Activated CD4-positive, alpha-beta T cell treated with anti-CD3 and anti-CD28 coated beads for 1 hour (primary cell): ENCODE measurements around the gene PXDN.
"Not testable (repeated sequence)": the region's sequence is repeated elsewhere in the genome, so short reads cannot be mapped to it uniquely, and the experiment has no call there.

Experiments used
- DNase-seq: peaks from one replicate; pipeline ENCODE4 v3.0.0-alpha.2; 2020

The PXDN gene

DNA sequence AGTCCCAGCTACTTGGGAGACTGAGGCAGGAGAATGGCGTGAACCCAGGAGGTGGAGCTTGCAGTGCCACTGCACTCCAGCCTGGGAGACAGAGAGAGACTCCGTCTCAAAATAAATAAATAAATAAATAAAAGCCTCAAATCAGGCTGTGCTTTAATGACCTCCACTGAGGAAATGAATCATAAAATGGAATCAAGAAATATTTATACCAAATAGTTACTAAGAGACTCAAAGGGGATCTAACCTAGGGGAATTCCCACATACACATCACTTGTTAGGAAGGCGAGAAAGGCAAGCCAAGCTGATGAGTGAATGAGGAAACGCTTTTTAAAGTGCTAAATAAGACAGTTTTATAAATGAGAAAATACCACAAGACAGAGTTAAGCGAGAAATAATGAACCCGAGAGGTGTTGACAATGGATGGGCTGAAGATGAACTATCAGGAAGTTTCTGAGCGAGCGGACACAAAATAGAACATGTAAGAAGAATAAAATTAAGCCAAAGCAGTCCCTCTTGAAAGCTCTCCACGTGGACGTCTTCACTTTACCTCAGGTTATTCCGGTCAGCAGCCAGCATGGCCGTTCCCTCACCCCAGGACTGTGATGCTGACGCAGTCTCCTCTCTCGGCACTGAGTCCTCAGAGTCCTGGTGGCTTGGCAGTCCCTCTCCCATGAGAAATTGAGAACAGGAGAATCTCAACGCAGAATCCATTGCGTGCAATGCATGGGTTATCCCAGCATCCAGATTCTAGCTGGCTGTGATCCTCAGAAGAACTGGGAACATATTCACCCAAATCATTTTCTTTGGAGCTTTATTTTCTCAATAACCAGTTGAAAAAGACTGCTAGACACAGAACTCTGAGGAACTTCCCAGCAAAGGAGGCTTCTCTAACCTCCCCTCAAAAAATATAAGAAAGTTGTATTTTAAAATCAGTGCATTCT, 22.3 kb downstream of the PXDN start:
- DNase-seq: no peak

DNA sequence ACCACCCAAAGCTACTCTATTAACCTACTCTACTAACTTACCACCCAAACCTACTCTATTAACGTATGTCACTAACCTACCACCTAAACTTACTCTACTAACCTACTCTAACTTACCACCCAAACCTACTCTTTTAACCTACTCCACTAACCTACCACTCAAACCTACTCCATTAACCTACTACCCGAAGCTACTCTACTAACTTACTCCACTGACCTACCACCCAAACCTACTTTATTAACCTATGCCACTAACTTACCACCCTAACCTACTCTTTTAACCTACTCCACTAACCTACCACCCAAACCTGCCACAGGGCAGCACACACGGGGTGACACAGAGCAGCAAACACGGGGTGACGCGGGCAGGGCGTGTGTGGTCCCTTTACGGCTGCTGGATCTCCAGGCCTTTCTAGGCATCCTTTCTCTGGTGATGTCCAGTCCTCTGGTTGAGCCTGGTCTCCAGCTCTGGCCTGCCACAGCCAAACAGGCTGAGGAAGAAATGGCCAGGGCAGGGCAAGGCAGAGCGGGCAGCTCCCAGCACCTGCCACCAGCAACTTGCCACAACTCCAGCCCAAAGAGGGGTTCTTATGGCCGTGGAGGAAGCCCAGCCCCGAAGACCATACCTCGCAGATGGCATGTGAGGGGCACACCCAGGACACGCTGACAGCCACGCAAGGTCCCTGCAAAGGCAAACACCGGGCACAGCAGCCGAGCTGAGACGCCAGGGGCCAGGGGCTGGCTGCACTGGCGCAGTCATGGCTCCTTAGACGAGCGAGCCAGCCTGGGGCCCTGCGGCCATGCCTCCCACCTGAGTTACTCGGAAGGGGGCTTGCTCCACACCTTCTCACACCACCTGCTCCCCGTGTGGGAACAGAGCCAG, 25.7 kb downstream of the PXDN start:
- DNase-seq: no peak

DNA sequence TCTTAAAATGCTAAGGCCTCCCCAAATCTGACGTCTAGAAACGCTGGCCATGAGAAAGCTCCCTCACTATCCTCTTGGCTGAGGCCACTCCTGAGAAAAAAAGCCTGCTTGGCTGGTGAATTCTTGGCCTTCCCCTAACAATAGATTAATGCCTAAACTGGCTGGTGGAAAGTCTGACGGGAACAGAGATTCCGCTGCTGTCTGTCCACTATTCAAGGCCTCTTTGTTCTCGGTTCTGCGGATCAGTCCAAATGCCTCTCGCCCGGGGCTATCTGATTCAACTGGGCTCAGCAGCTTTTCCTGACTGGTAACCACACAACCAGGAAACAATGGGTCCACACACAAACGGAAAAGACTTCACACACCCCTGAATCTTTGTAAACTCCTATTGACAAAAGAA, 27.2 kb downstream of the PXDN start:
- DNase-seq: no peak

DNA sequence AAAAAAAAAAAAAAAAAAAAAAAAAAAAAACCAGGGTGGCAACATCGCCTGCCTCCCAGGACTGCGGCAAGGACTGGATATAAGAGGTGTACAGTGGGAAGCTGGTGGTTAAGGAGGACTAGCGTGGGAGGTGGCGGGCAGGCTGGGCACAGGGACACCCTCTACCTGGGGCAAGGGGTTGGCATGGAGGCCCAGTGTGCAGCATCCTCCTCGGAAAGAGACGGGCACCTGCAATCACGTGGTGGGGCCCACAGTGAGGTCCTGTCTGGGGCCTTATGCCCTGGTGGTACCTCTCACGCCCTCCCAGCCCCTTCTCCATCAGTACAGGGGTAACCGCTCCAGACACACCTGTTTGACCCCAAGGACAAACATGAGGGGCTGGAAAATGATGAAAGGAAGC, 27.9 kb downstream of the PXDN start:
- DNase-seq: no peak

DNA sequence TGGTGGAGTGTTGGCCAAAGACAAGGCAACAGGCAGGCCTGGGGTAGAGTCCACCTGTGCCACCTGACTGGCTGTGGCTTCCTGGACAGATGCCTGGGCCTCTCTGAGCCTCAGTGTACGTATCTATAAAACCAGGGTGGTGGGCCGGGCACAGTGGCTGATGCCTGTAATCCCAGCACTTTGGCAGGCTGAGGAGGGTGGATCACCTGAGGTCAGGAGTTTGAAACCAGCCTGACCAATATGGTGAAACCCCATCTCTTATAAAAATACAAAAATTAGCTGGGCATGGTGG, 28.4 kb downstream of the PXDN start:
- DNase-seq: not testable (repeated sequence)

GRCh38 chr2:1715184-1716013, 28.9 kb downstream of the PXDN start:
- no peak for DNase-seq

DNA sequence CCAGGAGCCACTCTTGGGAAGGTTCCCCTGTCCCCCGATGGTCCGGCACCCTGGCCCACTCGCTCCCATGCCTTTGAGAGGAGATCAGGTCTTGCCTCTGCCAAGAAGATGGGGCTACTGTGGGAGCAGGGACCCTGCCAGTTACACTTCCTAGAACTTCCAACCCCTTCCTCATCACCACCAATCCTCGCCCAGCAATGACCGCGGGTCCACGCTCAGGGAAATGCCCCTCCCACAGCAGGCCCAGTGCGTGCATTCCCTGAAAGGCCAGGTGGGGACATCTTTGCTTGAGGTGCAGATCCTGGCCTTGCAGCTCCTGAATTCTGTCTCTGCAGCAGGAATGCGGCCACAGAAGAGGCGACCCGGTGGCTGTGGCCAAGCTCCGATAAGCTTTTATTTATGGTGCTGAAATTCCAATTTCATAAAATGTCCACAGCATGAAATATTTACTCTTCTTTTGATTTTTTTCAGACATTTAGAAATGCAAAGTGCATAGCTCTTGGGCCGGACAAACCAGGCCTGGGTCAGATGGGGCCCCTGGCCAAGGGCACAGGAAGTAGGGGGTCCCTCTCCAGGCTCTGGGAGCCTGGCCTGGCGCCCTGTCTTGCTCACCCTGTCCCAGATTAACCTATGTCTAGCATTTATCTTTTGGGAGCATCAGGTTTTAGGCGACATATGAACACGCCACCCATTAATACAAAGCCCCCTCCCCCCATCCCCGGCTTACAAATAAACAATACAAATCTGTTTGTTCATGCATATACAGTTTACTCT, 29.8 kb downstream of the PXDN start:
- DNase-seq: no peak

DNA sequence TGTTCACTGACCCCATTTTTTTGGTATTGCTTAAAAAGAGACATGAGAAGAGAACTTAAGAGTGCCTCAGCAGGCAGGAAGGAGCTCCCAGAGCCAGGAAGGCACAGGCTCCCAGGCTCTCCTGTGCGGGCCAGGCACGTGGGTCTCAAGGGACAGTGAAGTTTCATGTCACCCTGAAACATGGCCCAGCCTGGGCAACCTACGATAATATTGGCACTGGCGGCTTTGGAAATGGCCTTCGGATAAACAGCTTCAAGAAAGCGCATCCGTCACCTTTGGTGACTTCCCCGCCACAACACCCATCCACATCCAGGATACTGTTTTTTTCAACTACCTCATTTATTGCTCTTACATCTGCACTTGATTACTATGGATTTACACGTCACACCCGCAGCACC, 30.5 kb downstream of the PXDN start:
- no peak for DNase-seq

DNA sequence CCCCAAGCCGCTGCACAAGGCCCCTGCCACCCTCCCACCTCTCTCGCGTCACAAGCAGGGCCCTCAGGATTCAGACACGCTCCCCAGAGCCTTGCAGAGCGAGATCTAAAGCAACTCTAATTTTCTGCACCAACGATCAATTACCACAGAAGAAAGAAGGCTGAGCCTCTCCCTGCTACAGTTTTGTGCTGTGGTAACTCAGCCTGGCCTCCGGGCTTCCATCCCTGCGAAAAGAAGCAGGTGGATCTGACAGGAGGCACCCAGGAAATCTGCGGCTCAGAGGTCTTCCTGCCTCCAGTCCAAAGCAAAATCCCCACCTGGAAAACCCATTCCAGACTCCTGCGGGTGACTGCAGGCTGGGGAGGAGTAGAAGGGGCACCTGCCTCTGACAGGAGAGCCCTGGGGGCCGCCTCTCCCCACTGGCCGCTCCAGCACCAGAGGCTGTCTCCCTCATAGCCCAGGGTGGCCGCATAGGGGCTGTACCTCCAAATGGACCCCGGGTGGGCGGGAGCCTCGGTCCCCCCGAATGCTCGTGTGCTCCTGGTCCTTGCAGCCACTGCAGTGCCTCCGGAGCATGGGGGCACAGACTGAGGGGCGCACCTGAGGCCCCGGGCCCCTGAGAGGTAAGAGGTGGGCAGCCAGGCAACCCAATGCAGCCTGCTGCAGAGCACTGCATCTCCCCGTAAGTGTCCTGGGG, 31.0 kb downstream of the PXDN start:
- no peak for DNase-seq

- DNase-seq: no peak
These were observed 34.3 kb downstream of the PXDN start for GRCh38 chr2:1709946-1710560.

DNA sequence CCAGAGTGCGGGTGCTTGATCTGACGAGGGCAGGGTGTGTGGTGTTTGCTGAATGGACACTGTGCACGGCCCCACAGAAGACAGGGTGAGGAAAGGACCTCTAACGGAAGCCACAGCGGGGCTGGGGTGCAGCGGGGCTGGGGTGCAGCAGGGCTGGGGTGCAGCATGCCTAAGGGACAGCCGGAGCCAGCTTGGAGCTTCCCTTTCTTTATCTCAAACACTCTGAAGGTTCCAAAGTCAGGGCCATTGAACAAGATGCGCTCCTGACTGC, 35.0 kb downstream of the PXDN start:
- no peak for DNase-seq

- DNase-seq: no peak
These were observed 35.6 kb downstream of the PXDN start for GRCh38 chr2:1708476-1709334.

DNA sequence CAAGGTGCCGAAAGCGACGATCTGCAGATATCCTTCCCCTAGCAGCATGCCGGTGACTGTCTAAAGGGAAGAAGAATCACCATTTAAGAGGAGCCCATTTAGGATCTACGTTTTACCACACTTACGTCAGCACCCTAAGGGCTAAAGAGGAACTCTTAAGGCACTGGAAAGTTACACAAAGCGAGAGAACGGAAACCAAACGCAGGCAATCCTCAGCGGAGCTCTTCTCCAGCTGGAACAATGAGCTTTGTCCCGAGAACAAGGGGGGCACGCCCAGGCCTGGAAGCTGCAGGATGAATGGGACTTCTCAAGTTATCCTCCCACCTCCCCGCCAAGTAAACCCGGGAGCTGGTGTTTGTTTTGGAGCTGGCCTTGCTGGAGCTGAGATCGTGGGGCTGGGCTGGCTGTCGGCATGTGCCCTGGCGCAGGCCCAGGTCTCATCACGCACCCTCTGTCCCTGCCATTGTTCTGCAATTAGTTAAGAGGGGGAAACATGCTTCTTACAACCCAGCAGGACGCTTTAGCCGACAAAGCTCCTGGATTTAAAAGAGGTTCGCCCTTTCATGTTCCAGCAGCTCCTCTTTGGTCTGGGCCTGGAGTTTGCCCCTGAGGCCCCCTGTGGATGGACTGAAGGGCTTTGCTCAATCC, 36.4 kb downstream of the PXDN start:
- DNase-seq: no peak

- DNase-seq: not testable (repeated sequence)
These were observed 38.0 kb downstream of the PXDN start for GRCh38 chr2:1706089-1706841.

- no peak for DNase-seq
These were observed 38.7 kb downstream of the PXDN start for GRCh38 chr2:1705557-1706076.

GRCh38 chr2:1704631-1705556, 39.4 kb downstream of the PXDN start:
- no peak for DNase-seq

DNA sequence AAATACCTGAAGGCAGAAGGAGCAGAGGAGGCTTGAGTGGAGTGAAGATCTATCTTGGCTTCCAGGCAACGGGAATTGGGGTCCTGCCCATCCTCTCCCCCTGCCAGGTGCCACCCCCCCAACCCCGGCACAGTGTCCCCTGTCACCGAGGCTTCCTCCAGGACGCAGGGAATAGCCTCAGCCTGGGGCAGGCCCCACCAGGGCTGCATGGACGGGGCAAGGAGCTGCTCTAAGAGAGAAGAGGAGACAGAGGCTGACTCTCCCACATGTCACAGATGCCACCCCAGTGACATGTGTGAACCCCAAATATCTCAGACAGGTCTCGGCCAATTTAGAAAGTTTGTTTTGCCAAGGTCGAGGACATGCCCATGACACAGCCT, 42.1 kb downstream of the PXDN start:
- no peak for DNase-seq
